MM.1S (cell line): ENCODE results near the gene PHLPP2.

Experiments
- EZH2 ChIP-seq: fragments of 300-600 bp; sonication (generic); optimal IDR thresholded peaks from 2 replicates; pipeline ENCODE3; 2017; ENCODE audit warnings: low read depth, mild to moderate bottlenecking, antibody characterized with exemption, low read length, mixed read lengths
- EZH2phosphoT487 ChIP-seq: fragments of 300-600 bp; sonication (generic); IDR thresholded peaks from 2 replicates; pipeline ENCODE4 v1.6.1; 2018; ENCODE audit warnings: antibody characterized with exemption, low read length
- TF ChIP-seq, protein P1 (sequence below): fragments of 300-600 bp; sonication (generic); IDR thresholded peaks from 2 replicates; pipeline ENCODE4 v1.5.1; 2016; ENCODE audit warnings: antibody characterized with exemption, low read length, mixed read lengths

DNA sequence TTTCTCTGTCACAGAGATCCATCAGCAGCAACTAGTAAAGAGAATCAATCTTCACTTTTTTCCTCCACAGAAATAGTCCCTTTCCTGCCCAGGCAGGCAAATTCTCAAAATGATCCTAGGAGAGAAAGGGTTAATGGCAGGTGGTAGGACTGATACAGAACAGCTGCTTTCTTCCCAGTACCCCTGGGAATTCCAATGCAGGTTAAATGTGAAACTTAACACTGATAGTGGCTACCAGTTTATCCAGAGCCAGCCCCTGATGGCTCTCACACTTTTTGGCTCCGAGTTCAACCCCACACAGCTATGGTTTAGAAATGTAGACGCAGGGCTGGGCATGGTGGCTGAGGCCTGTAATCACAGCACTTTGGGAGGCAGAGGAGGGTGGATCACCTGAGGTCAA lies 76.3 kb downstream of the PHLPP2 start:
- no peak for TF ChIP-seq EZH2phosphoT487
- TF ChIP-seq, protein P1, sequence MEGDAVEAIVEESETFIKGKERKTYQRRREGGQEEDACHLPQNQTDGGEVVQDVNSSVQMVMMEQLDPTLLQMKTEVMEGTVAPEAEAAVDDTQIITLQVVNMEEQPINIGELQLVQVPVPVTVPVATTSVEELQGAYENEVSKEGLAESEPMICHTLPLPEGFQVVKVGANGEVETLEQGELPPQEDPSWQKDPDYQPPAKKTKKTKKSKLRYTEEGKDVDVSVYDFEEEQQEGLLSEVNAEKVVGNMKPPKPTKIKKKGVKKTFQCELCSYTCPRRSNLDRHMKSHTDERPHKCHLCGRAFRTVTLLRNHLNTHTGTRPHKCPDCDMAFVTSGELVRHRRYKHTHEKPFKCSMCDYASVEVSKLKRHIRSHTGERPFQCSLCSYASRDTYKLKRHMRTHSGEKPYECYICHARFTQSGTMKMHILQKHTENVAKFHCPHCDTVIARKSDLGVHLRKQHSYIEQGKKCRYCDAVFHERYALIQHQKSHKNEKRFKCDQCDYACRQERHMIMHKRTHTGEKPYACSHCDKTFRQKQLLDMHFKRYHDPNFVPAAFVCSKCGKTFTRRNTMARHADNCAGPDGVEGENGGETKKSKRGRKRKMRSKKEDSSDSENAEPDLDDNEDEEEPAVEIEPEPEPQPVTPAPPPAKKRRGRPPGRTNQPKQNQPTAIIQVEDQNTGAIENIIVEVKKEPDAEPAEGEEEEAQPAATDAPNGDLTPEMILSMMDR = no peak
- no peak for TF ChIP-seq EZH2
